ENCODE data around the gene CHST10. TPM values are rescaled to one million over a fixed set of nuclear protein-coding genes. Genes with fewer than 3 reads are reported as not detected.
"Not testable (repeated sequence)": the region's sequence is repeated elsewhere in the genome, so short reads cannot be mapped to it uniquely, and the experiment has no call there.

Gene CHST10
- total and polyA plus RNA-seq, 4 donors: 33.1 to 45.3 (median 38.2) TPM

DNA sequence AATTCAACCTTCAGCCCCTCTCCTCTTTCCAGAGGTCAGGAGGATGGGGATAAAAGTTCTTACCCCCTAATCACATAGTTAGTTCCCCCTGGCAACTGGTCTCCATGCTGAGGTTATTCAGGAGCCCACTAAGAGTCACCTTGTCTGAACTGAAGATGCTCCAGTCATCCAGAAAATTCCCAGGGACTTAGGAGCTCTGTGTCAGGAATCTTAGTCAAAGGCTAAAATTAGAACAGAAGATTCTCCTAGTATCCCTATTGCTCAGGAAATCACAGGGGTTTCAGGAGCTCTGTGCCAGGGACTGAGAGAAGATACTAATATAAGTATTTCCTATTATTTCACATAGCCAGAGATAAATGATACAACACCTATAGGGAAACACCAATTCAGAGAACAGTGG is 57.9 kb downstream of the CHST10 start:
- DNase-seq (ENCODE audit: low read depth in 4 of 6, low spot score in 6 of 6): no peak
- H3K36me3 ChIP-seq (ENCODE audit: control insufficient read depth, insufficient read depth, low read length): no peaks in the 10 kb centered on the region
- peaks cover 2% of the 10 kb centered on the region for H3K9me3 ChIP-seq (ENCODE audit: control insufficient read depth, insufficient read depth, low read length)
- H3K27me3 ChIP-seq (ENCODE audit: control insufficient read depth, insufficient read depth, low read length): no peaks in the 10 kb centered on the region
- no peak overlapping the region for H3K27ac ChIP-seq (ENCODE audit: low read depth, low read length)
- no peaks in the 10 kb centered on the region for H3K4me1 ChIP-seq (ENCODE audit: control insufficient read depth, insufficient read depth, low read length)
- H3K4me3 ChIP-seq (ENCODE audit: low read depth, low read length): no peak overlapping the region

DNA sequence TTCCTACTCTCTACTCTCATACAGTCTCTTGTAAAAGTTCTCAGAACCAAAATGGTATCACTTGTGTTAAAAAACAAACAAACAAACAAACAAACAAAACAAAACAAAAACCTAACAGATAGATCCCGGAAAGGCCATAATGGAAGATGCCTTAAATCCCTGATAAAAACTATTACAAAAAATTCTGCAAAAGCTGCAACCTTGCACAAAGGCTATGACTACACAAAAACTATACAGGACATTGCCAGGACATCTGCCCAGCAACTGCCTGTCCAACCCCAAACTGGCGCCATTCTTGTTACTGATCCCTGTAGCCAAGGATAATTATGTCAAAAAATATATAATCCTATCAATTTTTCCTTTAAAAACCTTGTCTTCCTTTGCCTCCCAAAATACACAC is 58.9 kb downstream of the CHST10 start:
- no peaks in the 10 kb centered on the region for H3K36me3 ChIP-seq (ENCODE audit: control insufficient read depth, insufficient read depth, low read length)
- WGBS (ENCODE audit: insufficient coverage): 100% methylated on average over 1 of the region's 2 CpGs
- peaks cover 2% of the 10 kb centered on the region for H3K9me3 ChIP-seq (ENCODE audit: control insufficient read depth, insufficient read depth, low read length)
- H3K4me3 ChIP-seq (ENCODE audit: low read depth, low read length): no peak overlapping the region
- DNase-seq (ENCODE audit: low read depth in 4 of 6, low spot score in 6 of 6): no peak
- H3K27ac ChIP-seq (ENCODE audit: low read depth, low read length): no peak overlapping the region
- H3K4me1 ChIP-seq (ENCODE audit: control insufficient read depth, insufficient read depth, low read length): no peaks in the 10 kb centered on the region
- H3K27me3 ChIP-seq (ENCODE audit: control insufficient read depth, insufficient read depth, low read length): no peaks in the 10 kb centered on the region

DNA sequence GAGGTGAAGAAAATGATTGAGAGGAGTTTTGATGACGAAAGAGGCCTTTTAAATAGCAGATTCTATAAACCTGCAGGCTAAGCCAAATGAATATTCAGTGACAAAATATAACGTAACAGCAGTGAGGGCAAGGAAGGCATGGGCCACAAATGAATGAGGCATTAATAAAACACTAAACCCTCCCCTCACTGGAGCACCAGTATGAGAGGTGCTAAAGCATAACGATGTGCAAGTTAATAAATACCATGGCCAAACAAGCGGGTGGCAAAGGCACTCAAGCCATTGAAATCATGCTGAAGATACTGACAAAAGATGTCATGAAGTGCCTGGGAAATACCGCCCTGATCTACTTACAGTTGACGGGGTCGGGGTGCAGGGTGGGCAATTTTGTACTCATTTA is 64.9 kb downstream of the CHST10 start:
- DNase-seq (ENCODE audit: low read depth in 4 of 6, low spot score in 6 of 6): no peak
- no peaks in the 10 kb centered on the region for H3K4me1 ChIP-seq (ENCODE audit: control insufficient read depth, insufficient read depth, low read length)
- peaks cover 2% of the 10 kb centered on the region for H3K9me3 ChIP-seq (ENCODE audit: control insufficient read depth, insufficient read depth, low read length)
- no peak overlapping the region for H3K27ac ChIP-seq (ENCODE audit: low read depth, low read length)
- H3K4me3 ChIP-seq (ENCODE audit: low read depth, low read length): no peak overlapping the region
- 77% methylated on average over 3 of the region's 7 CpGs for WGBS (ENCODE audit: insufficient coverage)
- H3K36me3 ChIP-seq (ENCODE audit: control insufficient read depth, insufficient read depth, low read length): no peaks in the 10 kb centered on the region
- no peaks in the 10 kb centered on the region for H3K27me3 ChIP-seq (ENCODE audit: control insufficient read depth, insufficient read depth, low read length)

GRCh38 chr2:100350661-100351185 is 66.7 kb downstream of the CHST10 start:
- Histone ChIP-seq H3K27me3 (ENCODE audit: control insufficient read depth, insufficient read depth, low read length) (no peaks in the 10 kb centered on the region), H3K36me3 (ENCODE audit: control insufficient read depth, insufficient read depth, low read length) (no peaks in the 10 kb centered on the region), H3K4me3 (ENCODE audit: low read depth, low read length) (no peak overlapping the region), H3K9me3 (ENCODE audit: control insufficient read depth, insufficient read depth, low read length) (no peaks in the 10 kb centered on the region), H3K4me1 (ENCODE audit: control insufficient read depth, insufficient read depth, low read length) (no peaks in the 10 kb centered on the region), H3K27ac (ENCODE audit: low read depth, low read length) (no peak overlapping the region)
- peak in 1 of 6 donors; percentile 28 for DNase-seq (ENCODE audit: low read depth in 4 of 6, low spot score in 6 of 6)
- 64% methylated on average over 11 of the region's 13 CpGs for WGBS (ENCODE audit: insufficient coverage)

- WGBS (ENCODE audit: insufficient coverage): no CpG with 5 or more reads among the region's 1 CpG
- H3K4me1 ChIP-seq (ENCODE audit: control insufficient read depth, insufficient read depth, low read length); H3K27me3 ChIP-seq (ENCODE audit: control insufficient read depth, insufficient read depth, low read length); H3K4me3 ChIP-seq (ENCODE audit: low read depth, low read length); H3K27ac ChIP-seq (ENCODE audit: low read depth, low read length); H3K9me3 ChIP-seq (ENCODE audit: control insufficient read depth, insufficient read depth, low read length); H3K36me3 ChIP-seq (ENCODE audit: control insufficient read depth, insufficient read depth, low read length); DNase-seq (ENCODE audit: low read depth in 4 of 6, low spot score in 6 of 6): not testable (repeated sequence)
Measured at GRCh38 chr2:100345144-100345543, 72.3 kb downstream of the CHST10 start.

GRCh38 chr2:100344433-100344832 is 73.0 kb downstream of the CHST10 start:
- Histone ChIP-seq H3K27me3 (ENCODE audit: control insufficient read depth, insufficient read depth, low read length) (no peaks in the 10 kb centered on the region), H3K4me3 (ENCODE audit: low read depth, low read length) (no peak overlapping the region), H3K4me1 (ENCODE audit: control insufficient read depth, insufficient read depth, low read length) (no peaks in the 10 kb centered on the region), H3K9me3 (ENCODE audit: control insufficient read depth, insufficient read depth, low read length) (no peaks in the 10 kb centered on the region), H3K27ac (ENCODE audit: low read depth, low read length) (no peak overlapping the region), H3K36me3 (ENCODE audit: control insufficient read depth, insufficient read depth, low read length) (no peaks in the 10 kb centered on the region)
- DNase-seq (ENCODE audit: low read depth in 4 of 6, low spot score in 6 of 6): no peak
- WGBS (ENCODE audit: insufficient coverage): 93% methylated on average over 2 of the region's 4 CpGs

DNA sequence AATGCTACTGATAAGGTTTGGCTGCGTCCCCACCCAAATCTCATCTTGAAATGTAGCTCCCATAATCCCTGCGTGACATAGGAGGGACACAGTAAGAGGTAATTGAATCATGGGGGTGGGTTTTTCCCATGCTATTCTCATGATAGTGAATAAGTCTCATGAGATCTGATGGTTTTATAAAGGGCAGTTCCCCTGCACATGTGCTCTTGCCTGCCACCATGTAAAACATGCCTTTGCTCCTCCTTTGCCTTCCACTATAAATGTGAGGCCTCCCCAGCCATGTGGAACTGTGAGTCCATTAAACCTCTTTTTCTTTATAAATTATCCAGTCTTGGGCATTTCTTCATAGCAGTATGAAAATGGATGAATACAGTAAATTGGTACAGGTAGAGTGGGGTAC is 75.0 kb downstream of the CHST10 start:
- H3K4me3 ChIP-seq (ENCODE audit: low read depth, low read length); DNase-seq (ENCODE audit: low read depth in 4 of 6, low spot score in 6 of 6); H3K36me3 ChIP-seq (ENCODE audit: control insufficient read depth, insufficient read depth, low read length); H3K27me3 ChIP-seq (ENCODE audit: control insufficient read depth, insufficient read depth, low read length); H3K9me3 ChIP-seq (ENCODE audit: control insufficient read depth, insufficient read depth, low read length); H3K4me1 ChIP-seq (ENCODE audit: control insufficient read depth, insufficient read depth, low read length); H3K27ac ChIP-seq (ENCODE audit: low read depth, low read length): not testable (repeated sequence)
- WGBS (ENCODE audit: insufficient coverage): no CpG with 5 or more reads among the region's 2 CpGs

Small RNAs within 50 kb of the gene (small RNA-seq; reads per million reads assigned to genes)
- gene AC012493.2 (ENCODE audit: low replicate concordance) (not detected), gene AC012493.3 (ENCODE audit: low replicate concordance) (not detected)

Other genes starting within 250 kb of the CHST10 start
- gene LONRF2, start 95.2 kb downstream of the CHST10 start, total RNA-seq: 10 to 100 TPM; 17.0 to 60.1 TPM
- gene LONRF2, start 95.2 kb downstream of the CHST10 start, polyA plus RNA-seq (ENCODE audit: insufficient read length in 2 of 2): 10 to 100 TPM; 35.1 to 42.2 TPM
- gene NMS, start 52.8 kb upstream of the CHST10 start, total RNA-seq: 1 to 10 TPM in 1 of 2 donors, under 1 TPM in 1; 0.44 to 2.8 TPM
- gene NMS, start 52.8 kb upstream of the CHST10 start, polyA plus RNA-seq (ENCODE audit: insufficient read length in 2 of 2): 1 to 10 TPM; 1.5 to 4.0 TPM
- 10 to 100 TPM; 13.7 to 15.4 TPM for gene PDCL3, start 145.3 kb upstream of the CHST10 start, total RNA-seq
- gene PDCL3, start 145.3 kb upstream of the CHST10 start, polyA plus RNA-seq (ENCODE audit: insufficient read length in 2 of 2): 10 to 100 TPM; 26.5 to 28.6 TPM

Data from spinal cord (tissue), 10 donors.